ENCODE measurements around the gene PLXDC1. TPM values are rescaled to one million over a fixed set of nuclear protein-coding genes. Genes with fewer than 3 reads are reported as not detected.

Gene PLXDC1
- total and polyA plus RNA-seq, 2 of the 8 experiments (the other 6 are each of a cell fraction or from before 2014, with no cell fraction given), result 4.1 to 14.6 TPM

GRCh38 chr17:39150104-39150634 lies 1.3 kb downstream of the PLXDC1 start:
- Histone ChIP-seq H2BK15ac (ENCODE audit: low read length) (no peak overlapping the region), H3K4me3 (ENCODE audit: extremely low read depth in 1 of 4, insufficient read depth in 2 of 4, low read depth in 3 of 4, low read length in 4 of 4) (peak overlapping the region in 1 of 4 experiments; percentile 83; a peak in 3 of 8 replicates), H3K27me3 (replicated peaks in 1 of 4; ENCODE audit: control insufficient read depth in 3 of 4, extremely low read depth in 1 of 4, insufficient read depth in 3 of 4, low read length in 3 of 4) (peaks cover 3 to 18% (median 15%) of the 10 kb centered on the region in 4 experiments), H3K4me1 (replicated peaks in 1 of 4; ENCODE audit: control insufficient read depth in 3 of 4, insufficient read depth in 4 of 4, low read length in 3 of 4) (peaks cover 0 to 20% (median 6%) of the 10 kb centered on the region in 4 experiments; a peak in 4 of 7 replicates), H3K9ac (replicated peaks in 1 of 4; ENCODE audit: extremely low read depth in 1 of 4, low read depth in 3 of 4, low read length in 3 of 4) (no peak overlapping the region), H3K56ac (replicated peaks; ENCODE audit: insufficient read length, low read depth, low read length) (no peak overlapping the region), H4K20me1 (replicated peaks in 1 of 2; ENCODE audit: control insufficient read depth in 1 of 2, insufficient read depth in 2 of 2, low read length in 2 of 2) (no peaks in the 10 kb centered on the region), H3K23ac (ENCODE audit: insufficient read length) (no peak overlapping the region), H2BK12ac (ENCODE audit: low read depth, low read length) (no peak overlapping the region), H3K9me3 (ENCODE audit: insufficient read depth in 2 of 2, low read depth in 1 of 2, low read length in 1 of 2) (no peaks in the 10 kb centered on the region), H3K14ac (ENCODE audit: insufficient read length) (no peak overlapping the region), H3K23me2 (ENCODE audit: low read depth, low read length) (peaks cover 26% of the 10 kb centered on the region), H2BK5ac (ENCODE audit: low read depth, low read length) (no peak overlapping the region), H3K4me2 (ENCODE audit: insufficient read depth in 1 of 2, low read depth in 2 of 2, low read length in 2 of 2) (peak overlapping the region; percentile 53 to 95; a peak in 2 of 4 replicates), H2AFZ (ENCODE audit: low read length) (no peak overlapping the region), H4K91ac (replicated peaks; ENCODE audit: insufficient read length, low read length) (no peak overlapping the region), H3K79me2 (ENCODE audit: control insufficient read depth in 1 of 2, insufficient read depth in 2 of 2, low read length in 2 of 2) (no peaks in the 10 kb centered on the region), H2AK5ac (ENCODE audit: low read depth, low read length) (no peak overlapping the region), H3K18ac (ENCODE audit: extremely low read depth, low read length) (no peak overlapping the region), H3K27ac (ENCODE audit: low read depth, low read length) (no peak overlapping the region), H3K79me1 (ENCODE audit: low read depth, low read length) (no peaks in the 10 kb centered on the region), H4K5ac (ENCODE audit: insufficient read length, low read depth, low read length) (no peak overlapping the region), H3K4ac (replicated peaks; ENCODE audit: insufficient read length, low read depth, low read length) (no peak overlapping the region), H2BK120ac (replicated peaks; ENCODE audit: low read depth, low read length) (no peak overlapping the region), H3K36me3 (ENCODE audit: control insufficient read depth in 2 of 4, insufficient read depth in 4 of 4, low read length in 3 of 4) (no peaks in the 10 kb centered on the region), H4K8ac (ENCODE audit: extremely low read depth, insufficient read depth, low read length) (no peak overlapping the region), H2BK20ac (ENCODE audit: low read length) (no peak overlapping the region)
- TF ChIP-seq EGR1 (IDR thresholded peaks at IDR 0.05; ENCODE audit: borderline replicate concordance, low read depth, low read length) (no peak), NANOG (IDR thresholded peaks at IDR 0.05; ENCODE audit: insufficient read depth, low read depth, low read length, poor library complexity, severe bottlenecking) (no peak), RBBP5 (IDR thresholded peaks at IDR 0.05; ENCODE audit: borderline replicate concordance, low read depth, low read length) (no peak), E2F6 (IDR thresholded peaks at IDR 0.05) (no peak), MAFK (IDR thresholded peaks at IDR 0.05; ENCODE audit: low read depth, low read length) (no peak), CTCF (IDR thresholded peaks at IDR 0.05; ENCODE audit: control extremely low read depth in 1 of 3, insufficient read depth in 1 of 3, low read depth in 1 of 3, low read length in 3 of 3) (peak in 1 of 3 experiments; percentile 8; a peak in 1 of 4 replicates), FOSL1 (IDR thresholded peaks at IDR 0.05; ENCODE audit: insufficient read depth, low read depth, low read length) (no peak), ZNF274 (IDR thresholded peaks at IDR 0.05; ENCODE audit: borderline replicate concordance, extremely low read depth, low read length) (no peak)
- 72% methylated on average over 5 of the region's 5 CpGs; no CpG with 5 or more reads in 1 of the 2 experiments for WGBS, 2 experiments (ENCODE audit: extremely low coverage in 1 of 2, insufficient coverage in 1 of 2, insufficient read length in 1 of 2, insufficient replicate concordance in 2 of 2, low coverage in 1 of 2, low lambda C conversion rate in 2 of 2, missing lambda C conversion rate in 1 of 2)
- FAIRE-seq (no peak), DNase-seq (ENCODE audit: low read depth in 1 of 2, low spot score in 2 of 2) (no peak)
- ChIA-PET POLR2A (ENCODE audit: partially characterized antibody) (interaction anchor here (1.1 to 1.4 kb wide), 3 partner anchors 27 to 51 kb away, joined by 3 to 4 read pairs (median 3); partner anchors contain the start of gene RPL19), CTCF (ENCODE audit: partially characterized antibody) (interaction anchor here (0.5 to 10.1 kb wide), 7 partner anchors 12 to 186 kb away, joined by 3 to 163 read pairs (median 14); no protein-coding TSS in a partner anchor)

Measured in H1 (cell line).